Thyroid gland (tissue), 4 donors: ENCODE measurements around the gene PDLIM3.

Source experiments
- POLR2A ChIP-seq, 2 donors: fragments of 450-650 bp; IDR thresholded peaks; one replicate each; pipeline ENCODE4 v1.6.1; 2017; ENCODE audit warnings: antibody characterized with exemption in 2 of 2, mild to moderate bottlenecking in 2 of 2, moderate library complexity in 1 of 2
- TF ChIP-seq, protein P1 (sequence below), 6 experiments: fragments of 200-600 bp in 3 of 6; fragments of 450-650 bp in 3 of 6; sonication (generic) in 3 of 6; IDR thresholded peaks; one replicate each; pipeline ENCODE4 v1.5.1; 2016 to 2019; ENCODE audit warnings: antibody characterized with exemption in 6 of 6, mild to moderate bottlenecking in 2 of 6, inconsistent platforms in 1 of 6, moderate library complexity in 1 of 6

DNA sequence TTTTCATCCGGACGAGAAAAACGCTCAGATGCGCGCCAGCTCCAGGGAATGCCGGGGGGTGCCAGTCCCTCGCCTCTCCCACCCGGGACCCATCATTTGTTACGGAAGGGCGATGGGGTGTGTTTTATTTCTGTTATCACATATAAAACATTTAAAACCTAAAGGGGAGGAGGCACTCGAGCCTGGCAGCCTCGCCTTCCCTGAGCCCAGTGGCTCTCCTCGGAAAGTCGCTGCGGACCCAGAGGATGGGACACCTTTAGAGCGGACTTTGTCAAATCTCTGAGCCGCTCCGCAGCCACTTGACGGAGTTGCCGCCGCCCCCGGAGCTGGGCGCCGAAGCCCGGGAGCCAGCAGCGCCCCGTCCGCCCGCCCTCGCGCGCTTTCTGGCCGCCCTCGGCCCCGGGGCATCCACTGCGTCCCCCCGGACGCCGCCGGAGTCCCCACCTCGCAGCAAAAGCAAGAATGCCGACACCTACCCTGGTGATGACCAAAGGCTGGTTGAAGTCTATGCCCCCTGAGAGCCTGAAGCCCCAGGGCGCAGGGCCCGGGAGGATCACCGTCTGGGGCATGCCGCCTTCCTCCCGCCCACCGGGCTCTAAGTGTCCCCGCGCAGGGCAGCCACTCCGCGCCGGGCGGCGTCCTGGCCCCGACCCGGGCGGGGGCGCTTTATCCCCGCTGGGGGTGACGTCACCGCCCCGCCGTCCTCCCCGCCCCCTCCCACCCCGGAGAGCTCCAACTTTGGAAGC, at the start of gene PDLIM3:
- TF ChIP-seq, protein P1, sequence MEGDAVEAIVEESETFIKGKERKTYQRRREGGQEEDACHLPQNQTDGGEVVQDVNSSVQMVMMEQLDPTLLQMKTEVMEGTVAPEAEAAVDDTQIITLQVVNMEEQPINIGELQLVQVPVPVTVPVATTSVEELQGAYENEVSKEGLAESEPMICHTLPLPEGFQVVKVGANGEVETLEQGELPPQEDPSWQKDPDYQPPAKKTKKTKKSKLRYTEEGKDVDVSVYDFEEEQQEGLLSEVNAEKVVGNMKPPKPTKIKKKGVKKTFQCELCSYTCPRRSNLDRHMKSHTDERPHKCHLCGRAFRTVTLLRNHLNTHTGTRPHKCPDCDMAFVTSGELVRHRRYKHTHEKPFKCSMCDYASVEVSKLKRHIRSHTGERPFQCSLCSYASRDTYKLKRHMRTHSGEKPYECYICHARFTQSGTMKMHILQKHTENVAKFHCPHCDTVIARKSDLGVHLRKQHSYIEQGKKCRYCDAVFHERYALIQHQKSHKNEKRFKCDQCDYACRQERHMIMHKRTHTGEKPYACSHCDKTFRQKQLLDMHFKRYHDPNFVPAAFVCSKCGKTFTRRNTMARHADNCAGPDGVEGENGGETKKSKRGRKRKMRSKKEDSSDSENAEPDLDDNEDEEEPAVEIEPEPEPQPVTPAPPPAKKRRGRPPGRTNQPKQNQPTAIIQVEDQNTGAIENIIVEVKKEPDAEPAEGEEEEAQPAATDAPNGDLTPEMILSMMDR (IDR thresholded peaks at IDR 0.05) = no peak
- TF ChIP-seq POLR2A (IDR thresholded peaks at IDR 0.05) = peak; percentile 61 to 93
